ENCODE results near the gene PPM1A.

PPM1A gene

GRCh38 chr14:60248697-60249318, at the start of gene PPM1A:
TSS of gene PPM1A (plus strand) at chr14:60249221. CDS start at chr14:60282704, 33,483 bp downstream.
- DNase-seq (ENCODE audit: low read depth in 2 of 2), result peak; percentile 93 to 96

- DNase-seq (ENCODE audit: low read depth in 2 of 2), result no peak
Measured at GRCh38 chr14:60199321-60199720, 49.7 kb upstream of the PPM1A start.

DNA sequence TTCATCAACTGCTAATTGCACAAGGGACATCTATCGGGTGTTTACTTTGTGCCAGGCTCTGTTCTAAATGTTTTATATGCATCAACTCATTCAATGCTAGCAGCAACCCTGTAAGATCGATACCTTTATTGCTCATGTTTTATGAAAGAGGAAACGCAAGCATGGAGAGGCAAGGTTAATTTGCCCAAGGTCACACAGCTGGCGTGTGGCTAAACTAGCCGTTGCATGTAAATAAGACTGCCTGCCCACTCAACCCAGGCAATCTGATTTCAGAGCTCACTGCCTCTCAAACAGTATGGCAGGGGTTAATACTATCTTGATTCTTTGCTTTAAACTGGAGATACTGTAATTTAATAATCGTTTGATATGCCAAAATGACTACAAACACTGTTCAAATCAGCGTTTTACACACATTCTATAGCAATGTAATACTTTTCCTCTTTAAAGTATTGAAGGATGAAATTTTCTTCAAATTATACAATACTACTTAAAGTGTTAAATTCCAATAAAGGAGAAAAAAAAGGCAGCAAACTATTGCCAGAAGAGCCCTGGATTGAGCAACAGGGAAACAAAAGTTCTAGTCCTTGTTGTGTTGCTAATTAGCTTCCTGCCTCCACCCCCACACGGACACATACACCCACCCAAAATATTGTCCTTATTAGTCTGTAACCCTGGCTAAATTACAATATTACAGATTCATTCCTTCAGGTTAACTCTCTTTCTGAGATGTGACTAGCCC, 44.7 kb upstream of the PPM1A start:
- DNase-seq (ENCODE audit: low read depth in 2 of 2), result no peak

GRCh38 chr14:60204843-60205774, 43.9 kb upstream of the PPM1A start:
- DNase-seq (ENCODE audit: low read depth in 2 of 2), result no peak

GRCh38 chr14:60206249-60206670, 42.8 kb upstream of the PPM1A start:
- DNase-seq (ENCODE audit: low read depth in 2 of 2), result no peak

GRCh38 chr14:60206837-60207533, 42.0 kb upstream of the PPM1A start:
- no peak for DNase-seq (ENCODE audit: low read depth in 2 of 2)

- no peak for DNase-seq (ENCODE audit: low read depth in 2 of 2)
Measured at GRCh38 chr14:60210703-60211102, 38.3 kb upstream of the PPM1A start.

DNA sequence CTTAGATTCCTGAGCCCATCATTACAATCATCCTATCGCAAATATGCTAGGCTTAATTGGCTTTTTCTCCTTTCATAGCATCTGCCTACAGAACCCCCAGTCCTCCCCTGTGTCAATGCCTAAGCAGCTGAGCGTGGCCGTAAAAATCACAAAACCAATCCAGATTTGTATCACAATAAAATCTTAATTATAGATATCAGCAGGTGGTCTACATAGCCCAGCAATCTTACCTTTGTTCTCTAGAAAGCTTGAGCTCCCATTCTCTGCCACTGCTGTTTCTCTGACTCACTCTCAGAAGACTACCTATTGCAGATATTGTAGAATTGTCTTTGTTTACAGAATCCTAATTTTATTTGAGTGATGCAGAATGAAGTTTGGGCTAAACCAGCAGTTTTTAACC, 37.9 kb upstream of the PPM1A start:
- DNase-seq (ENCODE audit: low read depth in 2 of 2), result no peak

DNA sequence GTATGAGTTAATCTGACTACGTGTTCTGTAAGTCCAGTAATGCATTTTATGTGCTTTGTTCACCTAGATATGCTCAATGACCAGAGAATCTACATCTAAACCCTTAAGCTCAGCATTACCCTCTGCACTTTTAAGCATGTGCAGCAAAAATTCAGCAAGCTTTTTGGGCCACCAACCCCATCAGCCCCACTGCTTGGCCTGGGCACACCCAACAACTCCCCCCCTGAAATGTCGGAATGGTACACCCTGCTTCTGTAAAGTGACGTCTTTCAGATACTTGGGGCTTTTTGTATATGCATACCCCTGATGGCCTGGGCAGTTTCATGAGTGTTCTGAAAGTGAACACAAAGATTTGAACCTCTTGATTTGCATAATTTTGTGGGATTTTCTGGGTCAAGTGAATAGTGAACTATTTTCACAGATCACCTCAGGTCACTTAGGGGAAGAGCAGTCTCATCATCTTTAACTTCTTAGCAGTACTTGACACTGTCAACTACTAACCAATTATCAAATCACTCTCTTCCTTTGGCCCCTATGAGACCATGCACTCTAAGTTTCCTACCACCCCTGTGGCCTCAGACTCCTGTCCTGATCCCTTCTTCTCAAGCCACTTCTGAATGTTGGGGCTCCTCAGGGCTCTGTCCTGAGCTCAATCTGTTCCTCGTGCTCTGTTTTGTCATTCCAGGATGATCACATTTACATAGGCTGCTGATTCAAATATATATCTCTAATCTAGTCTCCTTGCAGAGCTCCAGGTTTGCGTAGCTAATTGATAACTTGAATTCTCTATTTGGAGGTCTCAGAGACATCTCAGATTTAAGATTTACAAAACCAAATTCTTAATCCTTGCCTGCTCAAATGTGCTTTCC, 36.3 kb upstream of the PPM1A start:
- DNase-seq (ENCODE audit: low read depth in 2 of 2), result no peak

DNA sequence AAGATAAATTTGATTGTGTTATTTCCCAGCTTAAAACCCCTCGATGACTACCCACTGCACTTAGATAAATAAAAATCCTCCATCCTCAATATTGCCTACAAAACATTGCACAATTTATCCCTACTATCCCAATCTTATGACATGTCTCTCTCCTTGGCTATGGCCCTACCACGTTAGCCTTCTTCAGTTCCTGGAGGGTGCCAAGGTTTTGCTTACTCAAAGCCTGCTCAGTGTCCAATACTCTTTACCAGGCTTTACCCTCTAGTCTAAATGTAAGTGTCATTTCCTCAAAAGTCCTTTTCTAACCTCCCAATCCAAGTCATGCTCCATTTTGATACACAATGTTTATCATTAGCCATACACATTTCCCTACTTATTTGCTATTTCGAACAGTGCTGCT, 35.0 kb upstream of the PPM1A start:
- DNase-seq (ENCODE audit: low read depth in 2 of 2), result no peak

GRCh38 chr14:60214415-60215126, 34.5 kb upstream of the PPM1A start:
- no peak for DNase-seq (ENCODE audit: low read depth in 2 of 2)

- DNase-seq (ENCODE audit: low read depth in 2 of 2), result no peak
Measured at GRCh38 chr14:60215127-60215444, 33.9 kb upstream of the PPM1A start.

DNA sequence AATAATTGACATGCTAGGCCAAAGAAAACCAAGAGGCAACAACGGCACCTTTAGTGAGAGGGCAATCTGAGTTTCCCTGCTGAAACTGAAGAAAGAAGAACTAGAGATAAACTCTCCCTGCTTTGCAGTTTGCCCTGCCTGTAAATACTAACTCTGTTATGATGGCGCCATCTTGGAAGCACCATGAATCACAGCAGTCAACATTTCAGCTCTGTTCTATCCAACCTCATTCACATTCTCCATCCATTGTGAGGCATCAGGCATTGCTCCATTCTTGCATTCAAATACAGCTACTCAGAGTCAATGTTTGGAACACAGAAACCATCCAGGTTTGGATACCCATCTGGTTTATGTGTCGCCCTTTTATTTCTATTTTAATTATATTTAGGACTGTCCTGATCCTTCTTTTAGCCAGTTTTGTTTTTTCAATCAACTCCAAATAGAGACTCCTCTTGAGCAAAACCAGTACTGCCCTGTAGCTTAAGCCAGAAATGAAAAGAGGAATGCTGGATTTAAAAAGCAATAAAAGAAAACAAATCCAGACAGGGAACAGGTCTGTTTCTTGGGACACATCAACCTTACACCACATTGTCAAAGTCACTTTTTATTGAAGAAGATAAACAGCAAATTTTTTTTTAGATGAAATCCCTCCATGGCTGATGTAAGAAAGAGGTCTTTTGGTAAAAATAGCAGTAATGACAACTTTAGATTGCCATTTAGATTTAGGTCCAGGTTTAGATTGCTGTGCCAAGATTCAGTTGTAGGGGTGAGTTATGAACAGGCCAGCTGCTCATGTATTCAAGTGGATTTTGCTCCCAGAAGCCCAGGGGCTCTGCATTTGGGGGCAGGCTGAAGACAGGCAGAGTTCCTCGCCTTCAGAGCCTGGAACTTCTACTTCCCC, 33.3 kb upstream of the PPM1A start:
- no peak for DNase-seq (ENCODE audit: low read depth in 2 of 2)

DNA sequence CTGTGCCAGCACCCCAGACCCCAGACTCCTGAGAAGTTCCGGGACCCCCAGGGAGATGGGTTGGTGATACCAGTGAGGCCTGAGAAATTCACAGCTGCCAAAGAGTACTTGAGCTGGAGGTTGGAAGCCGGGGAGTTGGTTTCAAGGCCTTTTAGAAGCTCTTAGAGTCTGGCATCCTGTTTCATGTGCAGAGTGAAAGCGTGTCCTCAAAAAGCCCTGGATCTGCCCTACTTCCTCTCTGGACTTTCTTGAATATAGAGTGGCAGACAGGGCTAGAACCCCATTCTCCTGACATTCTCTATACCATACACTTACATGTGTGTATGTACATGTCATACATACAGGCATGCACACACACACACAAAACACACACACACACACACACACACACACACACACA, 31.3 kb upstream of the PPM1A start:
- no peak for DNase-seq (ENCODE audit: low read depth in 2 of 2)

GRCh38 chr14:60220084-60220483, 28.9 kb upstream of the PPM1A start:
- DNase-seq (ENCODE audit: low read depth in 2 of 2), result no peak

GRCh38 chr14:60220917-60221316, 28.1 kb upstream of the PPM1A start:
- no peak for DNase-seq (ENCODE audit: low read depth in 2 of 2)

DNA sequence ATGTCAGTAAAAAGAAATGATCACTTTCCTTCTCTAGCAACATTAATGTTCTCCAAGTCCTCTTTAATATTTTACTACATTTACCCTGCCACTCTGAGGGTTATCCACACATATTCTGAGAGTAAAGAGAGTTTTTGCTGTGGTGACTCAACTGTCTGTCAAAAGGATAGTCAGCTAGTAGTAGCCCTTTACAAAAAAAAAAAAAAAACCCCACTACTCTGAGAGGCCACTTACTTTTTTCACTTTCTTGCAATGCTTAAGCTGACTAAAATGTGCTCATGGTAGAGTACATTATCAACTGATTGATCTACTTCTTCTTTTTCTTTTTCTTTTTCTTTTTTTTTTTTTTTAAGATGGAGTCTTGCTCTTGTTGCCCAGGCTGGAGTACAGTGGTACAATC, 27.6 kb upstream of the PPM1A start:
- no peak for DNase-seq (ENCODE audit: low read depth in 2 of 2)

GRCh38 chr14:60222820-60223219, 26.2 kb upstream of the PPM1A start:
- DNase-seq (ENCODE audit: low read depth in 2 of 2), result no peak

- DNase-seq (ENCODE audit: low read depth in 2 of 2), result no peak
Measured at GRCh38 chr14:60225265-60225664, 23.8 kb upstream of the PPM1A start.
